ENCODE data around the gene TIMP2. TPM values are rescaled to one million over a fixed set of nuclear protein-coding genes. Genes with fewer than 3 reads are reported as not detected.

Gene TIMP2
- total and polyA plus RNA-seq, 2 of the 13 experiments (the other 11 are each of a cell fraction or from before 2014, with no cell fraction given): 3.8 to 8.5 TPM

- TF ChIP-seq YEATS4 (CRISPR knock-in tag; IDR thresholded peaks at IDR 0.05; ENCODE audit: borderline replicate concordance) (peak; percentile 49; the same call in 1 of the 2 replicates), FOXA1 (IDR thresholded peaks at IDR 0.05) (no peak), FOXA1 (CRISPR knock-in tag; IDR thresholded peaks at IDR 0.05) (0 out of 2 replicates have a peak, but pooled peaks have one; percentile 24), POLR2A (IDR thresholded peaks at IDR 0.05; ENCODE audit: insufficient read depth in 1 of 2, low read depth in 2 of 2, low read length in 2 of 2) (peak; percentile 44 to 47; a peak in 2 of 4 replicates), KLF15 (CRISPR knock-in tag; IDR thresholded peaks at IDR 0.05; ENCODE audit: borderline replicate concordance) (peak; percentile 32; the same call in 1 of the 2 replicates), ZBTB10 (CRISPR knock-in tag; IDR thresholded peaks at IDR 0.05; ENCODE audit: borderline replicate concordance) (peak; percentile 77; the same call in 1 of the 2 replicates), HINFP (CRISPR knock-in tag; IDR thresholded peaks at IDR 0.05; ENCODE audit: low read depth) (0 out of 2 replicates have a peak, but pooled peaks have one; percentile 14), CTCF (CRISPR knock-in tag; IDR thresholded peaks at IDR 0.05) (peak; percentile 12; the same call in 1 of the 2 replicates), MED8 (CRISPR knock-in tag; IDR thresholded peaks at IDR 0.05; ENCODE audit: insufficient replicate concordance) (peak; percentile 36), SP4 (CRISPR knock-in tag; IDR thresholded peaks at IDR 0.05) (0 out of 2 replicates have a peak, but pooled peaks have one; percentile 17), SIN3A (IDR thresholded peaks at IDR 0.05; ENCODE audit: borderline replicate concordance, low read depth, low read length) (0 out of 2 replicates have a peak, but pooled peaks have one; percentile 60), GATAD1 (CRISPR knock-in tag; IDR thresholded peaks at IDR 0.05) (peak; percentile 78), ZBTB4 (CRISPR knock-in tag; IDR thresholded peaks at IDR 0.05; ENCODE audit: borderline replicate concordance) (0 out of 2 replicates have a peak, but pooled peaks have one; percentile 82), ZNF264 (CRISPR knock-in tag; IDR thresholded peaks at IDR 0.05) (0 out of 2 replicates have a peak, but pooled peaks have one; percentile 29), ELF3 (CRISPR knock-in tag; IDR thresholded peaks at IDR 0.05) (0 out of 2 replicates have a peak, but pooled peaks have one; percentile 17)
Measured at GRCh38 chr17:78883089-78883532, 42.1 kb downstream of the TIMP2 start (continued).
